HG02943 (cell line): ENCODE measurements around the gene EFS.

ENCODE experiments used
- ATAC-seq: cut with Tn5 transposase; IDR thresholded peaks from one replicate; pipeline ENCODE4 v1.9.1; 2021; ENCODE audit warnings: mild to moderate bottlenecking, low read depth, moderate library complexity; ENCODE audit not compliant: unreplicated experiment

Gene EFS

GRCh38 chr14:23360496-23360895, 4.5 kb downstream of the EFS start:
- ATAC-seq, result no peak

- ATAC-seq, result no peak
Observed at GRCh38 chr14:23359722-23360447, 5.1 kb downstream of the EFS start.

- ATAC-seq, result no peak
Observed at GRCh38 chr14:23359167-23359626, 5.8 kb downstream of the EFS start.

- no peak for ATAC-seq
Observed at GRCh38 chr14:23358553-23359166, 6.3 kb downstream of the EFS start.

- ATAC-seq, result no peak
Observed at GRCh38 chr14:23358042-23358441, 6.9 kb downstream of the EFS start.

GRCh38 chr14:23357261-23357660, 7.7 kb downstream of the EFS start:
- no peak for ATAC-seq

- no peak for ATAC-seq
Observed at GRCh38 chr14:23356662-23357061, 8.3 kb downstream of the EFS start.

GRCh38 chr14:23355871-23356435, 9.0 kb downstream of the EFS start:
- ATAC-seq, result no peak

- no peak for ATAC-seq
Observed at GRCh38 chr14:23354990-23355389, 10.0 kb downstream of the EFS start.

GRCh38 chr14:23353433-23353780, 11.6 kb downstream of the EFS start:
- no peak for ATAC-seq

- ATAC-seq, result no peak
Observed at GRCh38 chr14:23352506-23353432, 12.2 kb downstream of the EFS start, which contains the start of gene SLC22A17. SLC22A17 (minus strand) TSS chr14:23352887.

GRCh38 chr14:23351681-23352505, 13.1 kb downstream of the EFS start:
- ATAC-seq, result no peak

- ATAC-seq, result no peak
Observed at GRCh38 chr14:23349156-23349845, 15.7 kb downstream of the EFS start.

GRCh38 chr14:23348297-23348655, 16.7 kb downstream of the EFS start:
- ATAC-seq, result no peak

GRCh38 chr14:23347406-23348296, 17.3 kb downstream of the EFS start:
- no peak for ATAC-seq

- no peak for ATAC-seq
Observed at GRCh38 chr14:23346693-23347405, 18.1 kb downstream of the EFS start.

- ATAC-seq, result no peak
Observed at GRCh38 chr14:23345987-23346692, 18.8 kb downstream of the EFS start.
